Stimulated activated CD8-positive, alpha-beta memory T cell treated with anti-CD3 and anti-CD28 coated beads, Interleukin-7, amount 100 ng/mL, for 48 hours (primary cell): Measurements from ENCODE around the gene TCIRG1.

Source experiments
- DNase-seq, 2 donors: peaks; one replicate each; pipeline ENCODE4 v3.0.0-alpha.2; 2020; ENCODE audit warnings: low read depth in 1 of 2; ENCODE audit errors: extremely low read depth in 1 of 2

TCIRG1 gene

DNA sequence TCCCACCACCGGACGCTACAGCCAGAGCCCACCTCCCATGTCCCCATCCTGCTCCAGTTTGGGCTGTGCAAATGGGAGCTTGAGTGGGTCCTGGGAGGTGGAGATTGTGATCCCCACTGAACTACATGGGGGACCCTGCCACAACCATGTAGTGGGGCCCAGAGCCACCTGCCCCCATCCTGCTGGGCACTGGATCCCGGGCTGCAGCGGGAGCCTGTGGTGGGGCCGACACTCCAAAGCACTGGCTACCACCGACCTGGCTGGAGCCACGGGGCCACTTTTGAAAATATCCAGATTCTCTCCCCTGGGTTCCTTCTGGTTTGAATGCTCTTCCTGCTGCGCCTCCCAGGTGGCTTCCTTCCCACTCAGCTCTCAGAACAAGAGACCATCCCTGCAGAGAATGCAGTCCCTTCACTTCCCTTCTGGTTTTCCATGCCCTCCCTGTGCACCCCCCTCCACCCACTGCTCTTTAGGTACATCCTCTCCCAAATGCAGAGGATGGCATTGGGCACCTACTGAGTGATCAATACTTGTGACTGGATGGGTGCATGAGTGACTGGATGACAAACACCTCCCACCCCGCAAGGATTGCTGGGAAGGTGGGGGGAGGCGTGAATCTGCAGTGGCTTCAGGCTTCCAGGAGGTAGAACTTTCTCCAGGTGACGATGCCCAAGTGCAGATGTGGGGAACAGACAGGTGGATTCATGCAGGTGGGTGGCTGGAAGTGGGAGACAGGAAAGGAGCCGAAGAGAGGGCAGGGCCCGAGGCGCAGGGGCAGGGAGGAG is 34.1 kb upstream of the TCIRG1 start:
- no peak for DNase-seq

DNA sequence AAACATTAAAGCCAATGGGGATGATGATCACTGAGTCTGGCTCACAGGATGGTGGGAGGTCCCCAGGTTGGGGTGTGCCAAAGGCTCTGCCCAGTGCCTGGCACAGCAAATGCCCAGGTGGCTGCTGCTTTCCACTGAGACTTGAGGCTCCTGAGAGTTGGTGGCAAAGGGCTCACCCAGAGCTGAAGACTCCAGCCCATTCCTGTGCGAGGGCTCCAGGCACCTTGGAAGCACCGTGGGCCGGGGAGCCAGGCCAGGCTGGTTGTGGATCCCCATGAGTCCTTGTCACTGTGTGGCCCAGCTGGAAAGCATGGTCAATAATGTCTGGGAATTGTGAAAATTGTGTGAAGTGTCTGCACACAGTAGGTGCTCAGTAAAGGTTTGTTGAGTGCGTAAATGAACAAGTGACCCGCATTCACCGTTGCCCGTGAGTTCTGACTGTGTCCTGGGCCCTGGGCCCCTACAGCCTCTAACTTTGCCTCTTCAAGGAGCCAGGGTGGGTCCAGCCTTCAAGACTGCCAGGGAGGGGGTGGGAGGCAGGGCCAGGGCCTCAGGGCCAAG is 32.1 kb upstream of the TCIRG1 start:
- no peak for DNase-seq

DNA sequence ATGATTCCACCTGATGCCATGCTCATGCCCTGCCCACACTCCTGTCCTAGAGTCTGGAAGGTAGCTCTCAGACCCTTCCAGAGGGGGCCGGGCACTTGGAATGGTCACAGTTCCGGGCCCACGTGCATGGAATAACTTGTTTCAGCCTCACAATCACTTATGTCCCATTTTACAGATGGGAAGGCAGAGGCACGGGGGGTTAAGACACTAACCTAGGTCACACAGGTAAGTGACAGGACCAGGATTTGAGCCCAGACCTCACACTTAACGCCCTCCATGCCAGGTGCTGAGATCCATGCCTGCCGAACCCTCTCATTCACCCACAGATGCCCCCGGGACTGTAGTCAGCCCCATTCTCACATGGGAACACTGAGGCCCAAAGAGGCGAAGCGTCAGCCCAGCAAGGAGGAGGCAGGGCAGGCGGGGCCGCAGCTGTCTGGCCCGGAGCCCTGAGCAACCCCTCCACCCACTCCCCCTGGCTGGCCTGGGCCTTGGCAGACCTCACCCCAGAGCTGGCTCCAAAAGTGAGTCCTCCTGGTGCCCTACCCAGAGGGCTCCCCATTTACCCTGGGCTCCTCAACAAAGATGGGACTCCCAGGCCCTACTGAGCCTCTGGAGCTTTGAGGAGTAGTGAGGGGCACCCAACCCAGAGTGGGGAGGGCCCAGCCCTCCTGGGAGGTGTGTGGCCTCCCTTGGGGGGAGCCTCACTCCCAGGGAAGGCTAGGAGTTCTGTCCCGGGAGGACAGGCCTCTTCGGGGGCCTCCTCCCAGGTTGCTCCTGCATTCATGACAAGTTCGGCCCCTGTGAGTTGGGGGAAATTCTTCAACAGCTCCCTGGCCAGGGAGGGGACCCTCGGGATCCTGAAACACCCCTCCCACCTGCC is 31.1 kb upstream of the TCIRG1 start:
- no peak for DNase-seq

DNA sequence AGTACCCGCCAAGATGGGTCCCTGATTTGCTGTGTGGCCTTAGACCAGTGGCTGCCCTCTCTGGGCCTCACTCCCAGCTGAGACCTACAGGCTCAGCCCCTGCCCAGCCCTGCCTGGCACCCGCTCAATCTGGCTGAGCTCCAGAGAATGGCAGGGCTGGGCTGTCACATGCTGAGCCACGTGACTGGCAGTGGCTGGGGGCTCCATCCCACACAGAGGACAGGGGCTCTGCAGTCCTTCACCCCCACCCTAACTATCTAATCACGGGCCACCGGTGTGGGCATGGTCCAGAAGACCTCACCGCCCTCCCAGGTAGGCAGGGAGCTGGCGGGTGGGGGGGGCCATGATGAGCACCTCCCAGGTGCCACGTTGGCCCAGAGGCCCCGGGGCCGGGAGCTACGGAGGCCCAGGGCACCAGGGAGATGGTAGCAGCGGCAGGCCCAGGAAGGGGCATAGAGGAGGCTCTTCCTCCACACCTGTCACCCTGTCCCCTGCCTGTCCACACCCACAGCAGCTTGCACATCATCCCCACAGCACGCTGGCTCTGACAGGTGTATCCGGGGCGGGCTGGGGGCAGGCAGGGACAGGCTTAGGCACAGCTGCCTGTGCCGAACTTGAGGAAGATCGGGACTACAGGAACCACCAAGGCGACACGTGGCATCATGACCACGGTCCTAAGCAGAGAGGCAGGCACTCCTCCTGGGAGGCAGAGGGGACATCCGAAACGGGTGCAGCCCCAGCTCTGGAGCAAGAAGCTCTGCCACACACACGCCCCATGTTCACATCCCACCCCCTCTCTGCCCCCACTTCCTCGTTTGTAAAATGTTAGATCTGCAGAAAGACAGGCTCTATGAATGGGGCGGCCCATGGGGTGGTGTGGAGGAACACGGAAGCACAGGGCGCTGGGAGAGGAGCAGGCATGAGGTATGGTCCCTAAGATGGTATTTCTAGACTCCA is 30.2 kb upstream of the TCIRG1 start:
- no peak for DNase-seq

DNA sequence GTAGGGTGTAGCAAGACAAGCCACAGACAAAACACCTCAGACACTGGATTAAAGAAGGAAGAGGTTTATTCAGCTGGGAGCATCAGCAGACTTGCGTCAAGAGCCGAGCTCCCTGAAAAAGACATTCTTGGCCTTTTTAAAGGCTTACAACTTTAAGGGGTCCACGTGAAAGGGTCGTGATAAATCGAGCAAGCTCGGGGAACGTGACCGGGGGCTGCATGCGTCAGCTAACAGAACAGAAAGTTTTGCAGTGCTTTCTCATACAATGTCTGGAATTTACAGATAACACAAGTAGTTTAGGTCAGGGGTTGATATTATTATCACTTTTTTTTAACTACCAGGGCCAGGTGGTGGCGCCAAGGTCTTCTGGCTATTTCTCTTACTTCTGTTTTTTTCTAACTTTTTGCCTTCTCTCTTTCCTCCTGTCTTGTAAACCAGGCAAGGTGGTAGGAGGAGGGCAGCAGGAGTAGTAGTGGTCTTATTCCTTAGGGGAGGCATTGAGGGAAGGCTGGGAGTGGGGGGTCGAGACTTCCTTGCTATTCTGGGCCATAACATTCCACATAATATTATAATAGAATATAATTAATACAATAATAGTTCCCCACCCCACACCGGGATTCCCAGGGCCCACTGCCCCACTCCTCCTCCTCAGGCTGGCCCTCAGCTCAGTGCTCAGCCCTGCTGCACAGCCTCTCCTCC is 29.3 kb upstream of the TCIRG1 start:
- no peak for DNase-seq

DNA sequence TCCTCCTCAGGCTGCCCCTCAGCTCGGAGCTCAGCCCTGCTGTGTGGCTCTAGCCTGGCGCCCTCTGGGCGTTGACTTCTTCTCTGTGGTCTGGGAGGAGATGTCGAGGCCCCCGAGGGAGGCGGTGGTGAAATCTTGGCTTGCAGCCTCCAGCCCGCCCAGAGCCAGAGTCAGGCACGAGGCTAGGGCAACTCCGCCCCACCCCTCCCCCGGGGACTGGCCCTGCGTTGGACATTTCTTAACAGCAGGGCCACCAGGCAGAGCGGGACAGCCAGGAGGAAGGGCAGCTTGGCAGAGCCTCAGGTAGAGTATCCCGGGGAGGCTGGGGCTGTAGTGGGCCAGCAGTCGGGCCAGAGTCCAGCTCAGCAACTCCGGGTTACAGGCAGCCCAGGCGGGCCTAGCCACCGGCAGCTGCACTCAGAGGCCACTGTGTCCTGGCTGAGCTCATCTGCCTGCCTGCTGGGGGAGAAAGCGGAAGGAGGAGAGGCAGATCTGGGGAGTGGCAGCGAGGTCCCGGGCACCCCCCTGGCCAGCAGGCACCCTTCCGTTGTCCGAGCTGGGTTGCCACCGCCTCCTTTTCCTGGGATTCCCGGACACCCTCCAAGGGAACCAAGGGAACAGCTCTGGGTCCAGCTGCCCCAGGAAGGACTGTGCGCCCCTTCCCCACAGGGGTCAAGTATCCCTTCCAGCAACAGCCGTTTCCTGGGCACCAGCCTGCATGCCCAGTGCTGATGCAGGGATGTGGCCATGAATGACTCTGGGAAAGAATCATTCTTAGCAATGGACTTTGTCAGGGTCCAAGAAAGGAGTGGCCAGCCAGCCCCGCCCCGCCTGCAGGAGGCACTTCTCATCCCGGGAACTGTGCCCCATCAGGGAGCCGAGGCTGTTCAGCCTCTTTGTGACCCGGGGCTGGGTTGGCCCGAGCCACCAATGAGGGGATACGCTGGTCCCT is 28.5 kb upstream of the TCIRG1 start, which contains the start of gene ALDH3B1:
Gene ALDH3B1, plus strand, starts transcription at position 238 of the 952 bp plus-strand sequence. CDS start 4,971 bp downstream, outside the sequence.
- DNase-seq: no peak

DNA sequence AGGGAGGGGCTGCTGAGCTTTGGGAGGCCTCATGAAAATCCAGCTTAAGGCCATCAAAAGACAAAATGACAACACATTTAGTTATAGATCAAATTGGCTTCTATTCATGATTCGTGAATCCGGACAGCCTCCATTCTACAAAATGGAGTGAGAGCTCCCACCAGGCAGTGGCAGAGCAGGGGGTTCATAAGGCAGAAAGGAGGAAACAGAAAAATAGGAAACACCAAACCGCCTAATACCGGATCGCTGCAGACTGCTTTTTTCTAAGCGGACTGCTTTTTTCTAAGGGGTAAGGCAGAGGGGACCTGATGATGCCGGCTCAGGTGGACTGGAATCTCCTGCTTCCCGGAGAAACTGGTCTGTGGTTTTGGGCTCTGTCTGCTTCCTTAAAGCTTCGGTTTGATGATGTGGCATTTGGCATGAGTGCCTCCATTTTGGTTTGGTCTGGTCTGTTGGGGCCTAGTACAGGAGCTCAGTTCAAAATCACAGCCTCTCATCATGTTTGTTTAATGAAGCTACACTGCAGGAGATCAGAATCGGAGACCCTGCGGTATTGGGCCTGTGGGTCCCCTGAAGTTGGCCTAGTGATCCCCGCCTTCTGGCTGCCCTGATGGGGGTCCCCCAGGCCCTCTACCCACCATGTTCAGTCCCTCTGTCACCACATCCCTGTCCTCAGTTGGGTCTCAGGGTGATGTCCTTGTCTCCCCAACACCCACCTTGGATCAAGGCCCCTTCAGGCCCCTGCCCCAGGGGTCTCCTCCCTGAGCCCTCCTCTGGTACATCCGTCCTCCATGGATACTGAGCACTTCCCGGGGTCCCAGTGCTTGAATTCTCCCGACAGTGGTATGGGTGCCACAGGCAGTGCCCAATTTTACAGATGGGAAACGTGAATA is 27.5 kb upstream of the TCIRG1 start:
- no peak for DNase-seq

DNA sequence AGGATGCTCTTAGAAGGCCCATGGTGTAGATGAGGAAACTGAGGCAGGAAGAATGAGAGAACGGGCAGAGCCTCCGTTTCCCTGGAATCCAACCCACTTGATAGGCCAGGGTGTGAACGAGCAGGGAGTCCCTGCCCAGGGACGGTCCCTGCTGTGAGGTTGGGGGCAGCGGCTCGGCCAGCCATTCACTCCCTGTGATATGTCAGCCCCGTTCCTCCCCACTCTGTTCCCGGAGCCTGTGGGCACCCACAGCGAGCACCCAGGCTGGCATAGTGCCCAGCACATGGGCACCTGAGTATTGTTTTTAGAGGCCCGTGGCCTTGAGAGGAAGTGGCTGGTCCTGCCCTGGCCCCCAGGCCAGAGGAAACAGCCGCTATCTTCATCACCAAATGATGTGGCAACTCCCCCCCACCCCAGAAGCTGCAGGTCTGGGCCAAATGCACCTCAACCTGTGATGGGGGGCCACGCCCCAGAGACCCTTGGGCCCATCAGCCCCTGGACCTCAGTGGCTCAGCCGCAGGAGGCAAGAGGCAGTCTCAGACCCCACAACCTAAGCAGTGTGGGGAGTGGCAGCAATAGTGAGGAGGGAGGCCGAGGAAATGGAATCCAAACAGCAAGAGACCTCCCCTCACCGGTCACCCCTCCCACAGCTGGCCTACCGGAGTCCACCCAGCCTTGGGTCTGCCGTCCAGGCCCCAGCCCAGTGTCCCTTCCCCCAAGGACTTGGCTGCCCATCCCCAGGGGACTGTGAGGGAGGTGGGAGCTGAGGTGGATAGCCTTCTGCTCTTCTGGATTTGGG is 26.6 kb upstream of the TCIRG1 start:
- DNase-seq: no peak

DNA sequence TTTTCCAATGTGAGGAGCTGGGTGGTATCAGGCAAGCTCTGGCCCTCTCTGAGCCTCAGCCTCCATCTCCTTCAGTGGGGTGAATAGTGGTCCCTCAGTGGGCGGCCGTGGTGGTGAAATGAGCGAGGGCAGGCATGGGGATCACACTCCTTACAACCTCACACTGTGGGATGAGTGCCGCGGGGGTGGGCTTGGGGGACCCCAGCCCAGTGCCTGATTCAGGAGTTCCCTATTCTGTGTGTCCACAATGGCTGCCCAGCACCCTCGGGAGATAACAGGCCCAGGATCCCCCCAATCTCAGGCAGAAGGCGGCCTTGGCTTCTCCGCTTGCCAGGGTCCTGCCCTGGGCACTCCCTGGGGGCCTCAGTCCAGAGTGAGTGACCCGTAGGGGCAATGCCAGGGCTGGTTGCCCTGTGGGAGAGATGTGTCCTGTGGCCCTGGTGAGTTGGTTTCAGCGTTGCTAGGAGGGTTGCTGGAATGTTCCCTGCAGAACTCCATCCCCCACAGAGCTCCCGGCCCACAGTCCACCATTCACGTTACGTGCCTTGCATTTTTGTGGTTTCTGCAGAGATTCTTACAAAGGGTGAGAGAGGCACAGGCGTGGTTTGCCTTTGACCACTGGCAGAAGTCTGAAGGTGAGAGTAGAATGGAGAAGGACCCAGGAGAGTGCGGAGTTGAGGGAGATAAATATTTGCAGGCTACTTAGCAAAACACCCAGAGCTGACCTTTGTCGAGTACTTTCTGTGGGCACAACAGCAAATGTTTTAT is 25.8 kb upstream of the TCIRG1 start:
- no peak for DNase-seq

DNA sequence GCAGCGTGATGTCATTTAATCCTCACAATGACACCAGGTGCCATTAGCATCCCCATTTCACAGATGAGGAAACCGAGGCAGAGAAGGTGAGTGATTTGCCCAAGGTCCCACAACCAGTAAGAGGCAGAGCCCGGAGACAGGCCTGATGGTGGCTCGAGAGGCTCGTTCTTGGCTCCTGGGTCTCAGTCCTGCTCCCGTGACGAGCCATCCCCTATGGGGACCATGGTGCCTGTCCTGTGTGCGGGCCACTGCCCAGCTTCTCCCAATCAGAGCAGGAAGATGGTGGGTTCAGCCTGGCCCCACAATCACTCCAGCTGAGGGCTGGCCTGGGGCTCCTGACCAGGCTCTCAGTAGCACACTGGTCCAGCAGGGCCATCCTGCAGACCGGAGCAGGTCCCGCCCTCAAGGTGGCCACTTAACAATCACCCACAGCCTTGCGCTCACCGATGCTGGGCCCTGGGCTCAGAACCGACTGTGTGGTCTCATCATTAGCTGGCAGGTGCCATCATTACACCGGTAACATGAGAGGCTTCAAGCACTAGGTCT is 25.1 kb upstream of the TCIRG1 start:
- no peak for DNase-seq

DNA sequence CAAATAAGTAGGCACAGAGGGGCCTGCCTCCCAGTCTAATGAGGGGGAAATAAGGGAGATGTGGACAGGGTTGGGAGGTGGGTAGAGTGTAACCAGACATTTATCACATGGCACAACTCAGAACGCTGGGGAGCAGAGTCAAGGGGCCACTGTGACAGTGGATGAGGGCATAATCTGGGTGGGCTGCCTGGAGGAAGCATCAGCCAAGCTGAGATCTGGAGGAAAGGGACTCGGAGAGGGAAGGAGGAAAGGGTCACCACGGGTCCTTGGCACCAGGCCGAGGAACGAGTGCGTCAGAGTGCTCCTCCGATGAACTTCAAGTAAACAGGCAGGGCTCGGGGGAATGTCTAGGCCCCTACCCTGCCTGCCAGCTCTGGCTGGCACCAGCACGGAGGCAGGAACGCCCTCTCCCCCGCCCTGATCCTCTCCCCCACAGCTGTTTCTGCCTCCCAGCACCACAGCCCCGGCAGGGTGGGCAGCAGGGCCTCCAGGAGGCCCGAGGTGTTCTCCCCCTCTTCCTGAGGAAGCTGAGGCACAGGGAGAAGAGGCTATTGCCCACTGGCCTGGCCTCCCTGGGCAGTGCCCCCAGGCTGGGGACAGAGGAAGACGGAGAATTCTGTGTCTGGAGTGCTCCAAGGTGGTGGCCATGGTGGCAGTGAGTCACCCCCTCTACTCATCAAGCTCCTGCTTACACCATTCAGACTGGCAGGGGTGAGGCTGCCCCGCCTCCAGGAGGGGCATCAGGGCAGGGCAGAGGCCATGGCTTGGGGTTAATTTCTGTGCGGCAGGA is 24.5 kb upstream of the TCIRG1 start:
- no peak for DNase-seq

DNA sequence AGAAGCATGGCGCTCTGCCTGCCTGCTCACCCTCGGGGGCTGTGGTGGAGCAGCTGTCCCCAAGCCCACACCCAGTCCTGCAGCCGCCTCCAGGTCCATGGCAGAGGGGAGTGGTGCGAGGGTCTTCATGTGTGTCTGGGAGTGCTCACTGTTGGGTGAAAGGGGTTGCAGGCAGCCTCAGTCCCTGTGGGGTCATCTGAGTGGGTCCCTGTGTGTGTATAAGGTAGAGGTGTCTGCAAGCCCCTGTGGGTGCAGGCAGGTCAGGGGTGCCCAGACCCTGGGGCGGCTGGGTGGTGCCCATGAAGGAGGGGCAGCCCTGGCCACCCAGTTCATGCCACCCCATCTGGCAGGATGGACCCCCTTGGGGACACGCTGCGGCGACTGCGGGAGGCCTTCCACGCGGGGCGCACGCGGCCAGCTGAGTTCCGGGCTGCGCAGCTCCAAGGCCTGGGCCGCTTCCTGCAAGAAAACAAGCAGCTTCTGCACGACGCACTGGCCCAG is 23.8 kb upstream of the TCIRG1 start:
- no peak for DNase-seq

DNA sequence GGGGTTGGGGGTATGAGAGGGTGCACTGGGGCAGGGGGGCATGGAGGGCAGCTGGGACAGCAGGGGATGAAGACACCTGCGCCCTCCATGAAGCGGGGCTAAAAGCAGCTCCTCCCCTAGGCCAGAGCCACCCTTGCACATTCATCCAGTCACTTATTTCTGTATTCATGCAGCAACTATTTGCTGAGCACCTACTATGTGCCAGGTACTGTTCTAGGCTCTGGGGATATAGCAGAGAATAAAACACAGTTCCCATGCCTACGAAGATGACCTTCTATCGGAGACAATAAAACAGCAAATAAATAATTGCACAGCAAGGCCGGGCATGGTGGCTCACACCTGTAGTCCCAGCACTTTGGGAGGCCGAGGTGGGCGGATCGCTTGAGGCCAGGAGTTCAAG is 23.4 kb upstream of the TCIRG1 start:
- DNase-seq: no peak

DNA sequence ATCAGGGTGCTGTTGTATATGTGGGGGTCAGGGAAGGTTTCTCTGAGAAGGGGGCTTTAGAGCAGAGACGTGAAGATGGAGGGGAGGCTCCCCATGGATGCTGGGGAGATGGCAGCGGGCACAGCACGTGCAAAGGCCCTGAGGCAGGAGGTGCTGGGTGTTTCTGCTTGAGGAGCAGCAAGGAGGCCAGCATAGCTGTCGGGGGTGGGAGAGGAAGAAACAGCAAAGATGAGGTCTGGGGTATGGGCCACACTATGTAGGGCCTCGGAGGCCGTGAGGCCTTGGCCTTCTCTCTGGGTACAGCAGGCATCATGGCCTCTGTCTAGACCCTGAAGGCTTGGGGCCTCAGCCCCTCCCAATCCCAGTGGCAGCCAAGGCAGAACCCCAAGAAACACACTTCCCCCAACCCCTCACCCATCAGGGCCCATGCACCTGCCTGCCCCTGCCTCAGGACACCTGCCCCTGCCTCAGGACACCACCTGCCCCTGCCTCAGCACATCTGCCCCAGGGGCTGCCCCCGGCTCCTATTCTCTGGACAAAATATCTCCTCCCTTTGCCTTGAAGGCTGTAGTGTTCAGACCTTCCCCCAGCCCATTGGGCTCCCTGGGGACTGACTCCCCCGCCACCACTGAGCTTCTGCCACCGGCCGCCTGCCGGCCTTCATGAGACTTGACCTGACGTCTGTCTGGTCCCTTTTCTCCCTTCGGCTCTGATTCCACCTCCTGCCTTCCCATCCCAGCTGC is 22.5 kb upstream of the TCIRG1 start:
- no peak for DNase-seq
